Sciatic nerve (tissue), 2 donors: ENCODE results near the gene IFT88. TPM values are rescaled to one million over a fixed set of nuclear protein-coding genes. Genes with fewer than 3 reads are reported as not detected.

ENCODE experiments used
- ATAC-seq: fragments of 200-7000 bp; cut with Tn5 transposase; one replicate; pipeline ENCODE4 v1.9.1; 2020; ENCODE audit warnings: mild to moderate bottlenecking, moderate library complexity
- DNase-seq: peaks from one replicate; pipeline ENCODE4 v3.0.0-alpha.2; 2020; ENCODE audit warnings: low spot score
- intact Hi-C: fragments of 100-400 bp; cut with DNase I; formaldehyde crosslinking; loops from one replicate; pipeline ENCODE4 v1.14.2; 2022
- total RNA-seq: library from RNA; stranded (reverse); fragmentation: NEBNext Ultra II Directional; extraction: Animal tissue kit (Norgen Biotek cat#: 25700); gene quantifications from one replicate; pipeline ENCODE4 v1.2.1, GENCODE V29; 2021
- donor health status: DM: no; HTN: no; CAD: no.
- donor health status: DM: no; HTN: no; CAD: no.

Gene IFT88
- total RNA-seq, 1 donor from 2014 or later, result 20.5 TPM

- intact Hi-C loops, result no loop called here
- ATAC-seq (no peak), DNase-seq (no peak)
These were observed 42.2 kb downstream of the IFT88 start for GRCh38 chr13:20609145-20609544.

- DNase-seq (no peak), ATAC-seq (no peak)
- intact Hi-C loops, result no loop called here
These were observed 43.0 kb downstream of the IFT88 start for GRCh38 chr13:20610006-20610405.

GRCh38 chr13:20616059-20616797 lies 49.3 kb downstream of the IFT88 start:
- ATAC-seq (no peak), DNase-seq (no peak)
- intact Hi-C loops, result no loop called here

GRCh38 chr13:20623000-20623399 lies 56.0 kb downstream of the IFT88 start:
- intact Hi-C loops, result no loop called here
- no peak for ATAC-seq

GRCh38 chr13:20624213-20624612 lies 57.3 kb downstream of the IFT88 start:
- DNase-seq (no peak), ATAC-seq (no peak)
- intact Hi-C loops, result no loop called here

More at GRCh38 chr13:20623000-20623399, 56.0 kb downstream of the IFT88 start:
- DNase-seq, result no peak

GRCh38 chr13:20633802-20634201 lies 66.8 kb downstream of the IFT88 start:
- ATAC-seq (no peak), DNase-seq (no peak)
- intact Hi-C loops, result no loop called here

GRCh38 chr13:20636079-20636478 lies 69.1 kb downstream of the IFT88 start:
- intact Hi-C loops, result no loop called here
- DNase-seq (no peak), ATAC-seq (no peak)

- intact Hi-C loops, result no loop called here
- DNase-seq (no peak), ATAC-seq (no peak)
These were observed 70.9 kb downstream of the IFT88 start for GRCh38 chr13:20637811-20638210.

- intact Hi-C loops, result no loop called here
- ATAC-seq (no peak), DNase-seq (no peak)
These were observed 80.8 kb downstream of the IFT88 start for GRCh38 chr13:20647758-20648157.

- no peak for DNase-seq
- intact Hi-C loops, result no loop called here
These were observed 86.0 kb downstream of the IFT88 start for GRCh38 chr13:20652946-20653345.

GRCh38 chr13:20654156-20654555 lies 87.2 kb downstream of the IFT88 start:
- ATAC-seq (no peak), DNase-seq (no peak)
- intact Hi-C loops, result no loop called here

More at GRCh38 chr13:20652946-20653345, 86.0 kb downstream of the IFT88 start:
- no peak for ATAC-seq

- no peak for DNase-seq
- intact Hi-C loops, result no loop called here
- peak; percentile 52 for ATAC-seq
These were observed 91.6 kb downstream of the IFT88 start for GRCh38 chr13:20658451-20659040.

- intact Hi-C loops, result no loop called here
- ATAC-seq, result no peak
- no peak for DNase-seq
These were observed 97.4 kb downstream of the IFT88 start for GRCh38 chr13:20664351-20664750.

GRCh38 chr13:20666948-20667347 lies 100.0 kb downstream of the IFT88 start:
- DNase-seq (no peak), ATAC-seq (no peak)
- intact Hi-C loops, result no loop called here

GRCh38 chr13:20667857-20668437 lies 101.0 kb downstream of the IFT88 start:
- ATAC-seq (no peak), DNase-seq (no peak)
- intact Hi-C loops, result no loop called here

- DNase-seq (no peak), ATAC-seq (no peak)
- intact Hi-C loops, result no loop called here
These were observed 102.2 kb downstream of the IFT88 start for GRCh38 chr13:20669162-20669561.

- ATAC-seq (no peak), DNase-seq (no peak)
- intact Hi-C loops, result no loop called here
These were observed 104.8 kb downstream of the IFT88 start for GRCh38 chr13:20671789-20672188.

- ATAC-seq (peak; percentile 94), DNase-seq (no peak)
- intact Hi-C loops, result no loop called here
These were observed 105.8 kb downstream of the IFT88 start for GRCh38 chr13:20672772-20673171.

- intact Hi-C loops, result no loop called here
- ATAC-seq, result peak; percentile 82
- DNase-seq, result no peak
These were observed 106.8 kb downstream of the IFT88 start for GRCh38 chr13:20673715-20674114.

- intact Hi-C loops, result no loop called here
- DNase-seq, result no peak
- ATAC-seq, result no peak
These were observed 109.3 kb downstream of the IFT88 start for GRCh38 chr13:20676213-20676612.
